Chondrocyte (in vitro differentiated cells): ENCODE measurements around the gene CCDC88C. TPM values are rescaled to one million over a fixed set of nuclear protein-coding genes. Genes with fewer than 3 reads are reported as not detected.
A peak's percentile ranks its signal among the peaks of the same experiment; 100 is the strongest.

ENCODE experiments used
- DNase-seq: peaks from one replicate; pipeline ENCODE4 v3.0.0; 2021; ENCODE audit warnings: mixed read lengths, low spot score
- H3K27ac Mint-ChIP-seq: one replicate; pipeline ENCODE4 v1.8.0; 2021; ENCODE audit warnings: mild to moderate bottlenecking, moderate library complexity, mixed read lengths; ENCODE audit not compliant: unreplicated experiment
- H3K27me3 Mint-ChIP-seq: 2 replicates; pipeline ENCODE4 v1.8.0; 2021; ENCODE audit warnings: low read depth, mixed read lengths
- H3K36me3 Mint-ChIP-seq: 2 replicates; pipeline ENCODE4 v1.8.0; 2021; ENCODE audit warnings: low read depth, mixed read lengths
- H3K4me1 Mint-ChIP-seq: 2 replicates; pipeline ENCODE4 v1.8.0; 2021; ENCODE audit warnings: low read depth, mild to moderate bottlenecking, mixed read lengths
- H3K4me3 Mint-ChIP-seq: one replicate; pipeline ENCODE4 v1.8.0; 2021; ENCODE audit warnings: mild to moderate bottlenecking, moderate library complexity, mixed read lengths; ENCODE audit not compliant: unreplicated experiment
- H3K9me3 Mint-ChIP-seq: 2 replicates; pipeline ENCODE4 v1.8.0; 2021; ENCODE audit warnings: low read depth, mixed read lengths
- CTCF ChIP-seq: fragments of 200-600 bp; sonication (generic); IDR thresholded peaks from 2 replicates; pipeline ENCODE4 v1.5.0; 2021; ENCODE audit warnings: antibody characterized with exemption, mild to moderate bottlenecking, moderate library complexity
- total RNA-seq: library from RNA; stranded (reverse); gene quantifications from 3 replicates; pipeline ENCODE4 v1.2.1, GENCODE V29; 2021

The CCDC88C gene
- total RNA-seq, 1 donor from 2014 or later: 2.3 TPM

- Mint-ChIP-seq H3K36me3 (no peaks in the 10 kb centered on the region), H3K4me1 (no peaks in the 10 kb centered on the region), H3K27me3 (peaks cover 8% of the 10 kb centered on the region), H3K9me3 (no peaks in the 10 kb centered on the region), H3K4me3 (no peak overlapping the region), H3K27ac (no peak overlapping the region)
- no peak for TF ChIP-seq CTCF
- peak; percentile 39 for DNase-seq
These were observed 90.9 kb downstream of the CCDC88C start for GRCh38 chr14:91326514-91327249.

GRCh38 chr14:91324606-91325575 lies 92.7 kb downstream of the CCDC88C start:
- no peaks in the 10 kb centered on the region for H3K4me1 Mint-ChIP-seq
- H3K9me3 Mint-ChIP-seq: no peaks in the 10 kb centered on the region
- H3K4me3 Mint-ChIP-seq: no peak overlapping the region
- no peaks in the 10 kb centered on the region for H3K36me3 Mint-ChIP-seq
- no peak overlapping the region for H3K27ac Mint-ChIP-seq
- DNase-seq: peak; percentile 66
- H3K27me3 Mint-ChIP-seq: no peaks in the 10 kb centered on the region
- TF ChIP-seq CTCF: no peak

GRCh38 chr14:91323671-91324605 lies 93.7 kb downstream of the CCDC88C start:
- DNase-seq: peak; percentile 81
- no peak overlapping the region for H3K27ac Mint-ChIP-seq

GRCh38 chr14:91323031-91323430 lies 94.6 kb downstream of the CCDC88C start:
- no peaks in the 10 kb centered on the region for H3K36me3 Mint-ChIP-seq
- H3K4me3 Mint-ChIP-seq: no peak overlapping the region
- H3K4me1 Mint-ChIP-seq: no peaks in the 10 kb centered on the region
- H3K27ac Mint-ChIP-seq: no peak overlapping the region
- H3K9me3 Mint-ChIP-seq: no peaks in the 10 kb centered on the region
- no peak for TF ChIP-seq CTCF
- no peaks in the 10 kb centered on the region for H3K27me3 Mint-ChIP-seq
- peak; percentile 63 for DNase-seq

More at GRCh38 chr14:91323671-91324605, 93.7 kb downstream of the CCDC88C start:
- peak; percentile 99 for TF ChIP-seq CTCF
- no peaks in the 10 kb centered on the region for H3K9me3 Mint-ChIP-seq
- H3K36me3 Mint-ChIP-seq: no peaks in the 10 kb centered on the region
- no peaks in the 10 kb centered on the region for H3K4me1 Mint-ChIP-seq
- H3K27me3 Mint-ChIP-seq: no peaks in the 10 kb centered on the region
- no peak overlapping the region for H3K4me3 Mint-ChIP-seq
